H9 (cell line): Measurements from ENCODE around the gene PTTG1IP. TPM values are rescaled to one million over a fixed set of nuclear protein-coding genes. Genes with fewer than 3 reads are reported as not detected.

Source experiments
- DNase-seq: peaks from one replicate; pipeline ENCODE4 v3.0.0-alpha.2; 2017
- H2AFZ ChIP-seq: one replicate; pipeline ENCODE4 v1.6.1; 2013; ENCODE audit warnings: mild to moderate bottlenecking, low read length, control low read depth, moderate library complexity
- H2AK5ac ChIP-seq: 2 replicates; pipeline ENCODE4 v1.6.1; 2013; ENCODE audit warnings: low read length, control low read depth, mixed read lengths; ENCODE audit not compliant: insufficient read length
- H2BK120ac ChIP-seq: one replicate; pipeline ENCODE4 v1.6.1; 2013; ENCODE audit warnings: low read depth, mild to moderate bottlenecking, low read length, control low read depth, inconsistent platforms; ENCODE audit not compliant: poor library complexity, severe bottlenecking
- H2BK12ac ChIP-seq: 2 replicates; pipeline ENCODE4 v1.6.1; 2013; ENCODE audit warnings: low read length, control low read depth, mixed read lengths, low read depth; ENCODE audit not compliant: insufficient read length
- H2BK15ac ChIP-seq: 2 replicates; pipeline ENCODE4 v1.6.1; 2013; ENCODE audit warnings: low read depth, low read length, control low read depth
- H2BK20ac ChIP-seq: one replicate; pipeline ENCODE4 v1.6.1; 2013; ENCODE audit warnings: low read depth, mild to moderate bottlenecking, low read length, control low read depth, inconsistent platforms; ENCODE audit not compliant: poor library complexity, severe bottlenecking
- H2BK5ac ChIP-seq: 2 replicates; pipeline ENCODE4 v1.6.1; 2013; ENCODE audit warnings: low read length, control low read depth, mixed read lengths; ENCODE audit not compliant: insufficient read length
- H3K14ac ChIP-seq: 2 replicates; pipeline ENCODE4 v1.6.1; 2013; ENCODE audit warnings: low read length, control low read depth; ENCODE audit not compliant: insufficient read depth
- H3K18ac ChIP-seq: 2 replicates; pipeline ENCODE4 v1.6.1; 2013; ENCODE audit warnings: low read depth, mild to moderate bottlenecking, mixed read lengths, low read length, control low read depth; ENCODE audit not compliant: insufficient read length
- H3K23ac ChIP-seq: 2 replicates; pipeline ENCODE4 v1.6.1; 2013; ENCODE audit warnings: low read length, control low read depth, mixed read lengths, low read depth; ENCODE audit not compliant: insufficient read length
- H3K23me2 ChIP-seq: 2 replicates; pipeline ENCODE4 v1.6.1; 2013; ENCODE audit warnings: low read depth, mild to moderate bottlenecking, mixed read lengths, low read length, control low read depth; ENCODE audit not compliant: insufficient read length, poor library complexity, severe bottlenecking
- H3K27ac ChIP-seq: 2 replicates; pipeline ENCODE4 v1.5.1; 2013; ENCODE audit warnings: low read length, control low read depth, mixed read lengths, low read depth; ENCODE audit not compliant: insufficient read length
- H3K27me3 ChIP-seq: 2 replicates; pipeline ENCODE4 v1.6.1; 2013; ENCODE audit warnings: low read length, control low read depth, inconsistent platforms; ENCODE audit not compliant: insufficient read depth
- H3K4ac ChIP-seq: 2 replicates; pipeline ENCODE4 v1.6.1; 2013; ENCODE audit warnings: low read depth, mild to moderate bottlenecking, control low read depth, inconsistent platforms, low read length, moderate library complexity
- H3K4me1 ChIP-seq: 2 replicates; pipeline ENCODE4 v1.6.1; 2013; ENCODE audit warnings: low read length, control low read depth, inconsistent platforms; ENCODE audit not compliant: insufficient read depth
- H3K4me2 ChIP-seq: 2 replicates; pipeline ENCODE4 v1.6.1; 2013; ENCODE audit warnings: low read length, control low read depth, mixed read lengths; ENCODE audit not compliant: insufficient read length, insufficient read depth
- H3K56ac ChIP-seq: 2 replicates; pipeline ENCODE4 v1.6.1; 2013; ENCODE audit warnings: low read depth, mild to moderate bottlenecking, mixed read lengths, low read length, control low read depth; ENCODE audit not compliant: insufficient read length
- H3K79me1 ChIP-seq: 2 replicates; pipeline ENCODE4 v1.6.1; 2013; ENCODE audit warnings: low read depth, mild to moderate bottlenecking, moderate library complexity, low read length, control low read depth, inconsistent platforms; ENCODE audit not compliant: insufficient read depth, poor library complexity, severe bottlenecking
- H3K79me2 ChIP-seq: 2 replicates; pipeline ENCODE4 v1.6.1; 2013; ENCODE audit warnings: low read length, control low read depth, inconsistent platforms; ENCODE audit not compliant: insufficient read depth
- H3K9ac ChIP-seq: 2 replicates; pipeline ENCODE4 v1.6.1; 2013; ENCODE audit warnings: low read length, control low read depth, mixed read lengths; ENCODE audit not compliant: insufficient read length; ENCODE audit errors: extremely low read depth
- H3K9me3 ChIP-seq: one replicate; pipeline ENCODE4 v1.6.1; 2013; ENCODE audit warnings: low read depth, low read length, inconsistent platforms; ENCODE audit not compliant: control insufficient read depth
- H3T11ph ChIP-seq: one replicate; pipeline ENCODE4 v1.6.1; 2013; ENCODE audit warnings: mild to moderate bottlenecking, low read length, control low read depth, inconsistent platforms
- H4K20me1 ChIP-seq: one replicate; pipeline ENCODE4 v1.6.1; 2013; ENCODE audit not compliant: control insufficient read depth, insufficient read length, insufficient read depth
- H4K5ac ChIP-seq: 2 replicates; pipeline ENCODE4 v1.6.1; 2013; ENCODE audit warnings: low read depth, mild to moderate bottlenecking, mixed read lengths, low read length, control low read depth; ENCODE audit not compliant: insufficient read length
- H4K8ac ChIP-seq: replicated peaks from 2 replicates; pipeline ENCODE4 v1.6.1; 2013; ENCODE audit warnings: low read length, control low read depth, mixed read lengths, low read depth; ENCODE audit not compliant: insufficient read length
- H4K91ac ChIP-seq: 2 replicates; pipeline ENCODE4 v1.6.1; 2013; ENCODE audit warnings: low read depth, mild to moderate bottlenecking, moderate library complexity, mixed read lengths, low read length, control low read depth; ENCODE audit not compliant: insufficient read length
- H3K27ac Mint-ChIP-seq, 3 experiments: 2 replicates in 2 of 3; 3 replicates in 1 of 3; pipeline ENCODE4 v1.8.0; 2020 to 2021; ENCODE audit warnings: mixed read lengths in 3 of 3, mild to moderate bottlenecking in 1 of 3, moderate library complexity in 1 of 3
- H3K27me3 Mint-ChIP-seq: 2 replicates; pipeline ENCODE4 v1.8.0; 2021; ENCODE audit warnings: low read depth, mild to moderate bottlenecking, moderate library complexity, mixed read lengths
- H3K36me3 Mint-ChIP-seq, 3 experiments: 2 replicates in 2 of 3; 3 replicates in 1 of 3; pipeline ENCODE4 v1.8.0; 2020 to 2021; ENCODE audit warnings: low read depth in 3 of 3, mixed read lengths in 3 of 3; ENCODE audit not compliant: insufficient read depth in 1 of 3
- H3K4me1 Mint-ChIP-seq, 2 experiments: 2 replicates each; pipeline ENCODE4 v1.8.0; 2020; ENCODE audit warnings: mixed read lengths in 2 of 2
- H3K4me3 Mint-ChIP-seq, 2 experiments: 2 replicates in 1 of 2; 3 replicates in 1 of 2; pipeline ENCODE4 v1.8.0; 2020 to 2021; ENCODE audit warnings: mild to moderate bottlenecking in 2 of 2, mixed read lengths in 2 of 2, moderate library complexity in 1 of 2
- H3K9me3 Mint-ChIP-seq, 2 experiments: 2 replicates in 1 of 2; 3 replicates in 1 of 2; pipeline ENCODE4 v1.8.0; 2020; ENCODE audit warnings: mild to moderate bottlenecking in 2 of 2, mixed read lengths in 2 of 2, moderate library complexity in 1 of 2
- CTCF ChIP-seq: fragments of 200-600 bp; sonication (generic); conservative IDR thresholded peaks from 3 replicates; pipeline ENCODE4 v1.8.0; 2021; ENCODE audit warnings: antibody characterized with exemption, mild to moderate bottlenecking
- WGBS: extraction: QIAGEN DNeasy Blood & Tissue Kit; methylation state at CpG from one replicate; pipeline ENCODE4 v1.1.7; 2013; ENCODE audit warnings: missing lambda C conversion rate, low lambda C conversion rate, mixed read lengths; ENCODE audit not compliant: insufficient read length; ENCODE audit errors: extremely low coverage; 5-methylcytosine and 5-hydroxymethylcytosine counted together
- total RNA-seq: library from RNA; stranded (reverse); gene quantifications from 2 replicates; pipeline ENCODE4 v1.2.1, GENCODE V29; 2021

PTTG1IP gene
- total RNA-seq, 1 experiment from 2014 or later = 107 TPM

DNA sequence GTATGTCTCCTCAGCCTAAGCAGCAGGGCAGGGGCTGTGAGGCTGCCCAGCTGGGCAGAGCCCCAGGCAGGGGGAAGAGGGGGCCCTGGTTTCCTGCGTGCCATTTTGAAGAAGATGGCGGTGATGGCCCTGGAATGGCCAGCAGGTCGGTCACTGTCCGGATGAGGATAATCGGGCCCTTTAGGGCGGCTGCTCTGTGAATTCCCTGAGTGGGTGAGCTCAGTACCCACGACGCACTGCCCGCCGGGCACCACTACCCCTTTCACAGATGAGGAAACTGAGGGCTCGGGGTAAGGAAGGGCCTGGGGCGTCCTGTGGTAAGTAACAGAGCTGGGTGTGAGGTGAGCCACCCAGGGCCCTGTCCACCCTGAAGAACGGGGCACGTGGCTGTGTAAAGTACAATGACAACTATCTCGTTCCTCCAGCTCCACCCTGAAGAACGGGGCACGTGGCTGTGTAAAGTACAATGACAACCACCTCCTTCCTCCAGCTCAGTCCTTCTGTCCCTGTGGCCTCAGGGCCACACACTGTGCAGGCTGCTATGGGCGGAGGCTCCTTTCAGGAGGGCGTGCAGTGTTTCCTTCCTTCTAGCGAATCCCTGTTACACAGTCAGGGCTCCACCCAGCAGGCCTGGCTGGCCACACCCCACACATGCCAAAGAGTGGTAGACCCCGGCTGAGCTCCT, 24.0 kb upstream of the PTTG1IP start:
- no peak overlapping the region for H3K23ac ChIP-seq
- peaks cover 10 to 13% of the 10 kb centered on the region in 2 experiments for H3K4me1 Mint-ChIP-seq
- no peak overlapping the region for H2BK15ac ChIP-seq

More for the DNA sequence above, 24.0 kb upstream of the PTTG1IP start:
- Mint-ChIP-seq H3K27me3 (peaks cover 12% of the 10 kb centered on the region), H3K27ac (no peak overlapping the region), H3K4me3 (no peak overlapping the region), H3K9me3 (no peaks in the 10 kb centered on the region; a peak in 2 of 5 replicates), H3K36me3 (no peaks in the 10 kb centered on the region)
- Histone ChIP-seq H2BK5ac (no peak overlapping the region), H3K14ac (no peak overlapping the region), H3K18ac (no peak overlapping the region), H3K23me2 (no peaks in the 10 kb centered on the region), H4K20me1 (peaks cover 4% of the 10 kb centered on the region), H3K27ac (no peak overlapping the region), H4K5ac (no peak overlapping the region), H3K9ac (no peak overlapping the region), H2AFZ (no peak overlapping the region), H2AK5ac (no peak overlapping the region), H3K9me3 (no peaks in the 10 kb centered on the region), H3K4me2 (no peak overlapping the region), H3K79me2 (no peaks in the 10 kb centered on the region), H4K8ac (no peak overlapping the region), H3T11ph (no peak overlapping the region), H3K4me1 (no peaks in the 10 kb centered on the region; the same call in 1 of the 2 replicates), H3K4ac (no peak overlapping the region), H3K79me1 (no peaks in the 10 kb centered on the region), H2BK120ac (no peak overlapping the region), H2BK12ac (no peak overlapping the region), H3K56ac (no peak overlapping the region), H4K91ac (no peak overlapping the region), H2BK20ac (no peak overlapping the region), H3K27me3 (no peaks in the 10 kb centered on the region)
- no CpG with 5 or more reads among the region's 21 CpGs for WGBS
- TF ChIP-seq CTCF = no peak
- peak; percentile 73 for DNase-seq
